GM12878 (cell line): ENCODE results near the gene SFXN5. TPM values are rescaled to one million over a fixed set of nuclear protein-coding genes. Genes with fewer than 3 reads are reported as not detected.

Source experiments
- ASH2L ChIP-seq: fragments of 300-600, 200-600 bp; sonication (generic); IDR thresholded peaks from 2 replicates; pipeline ENCODE4 v1.6.1; 2017; ENCODE audit warnings: low read depth, mild to moderate bottlenecking, borderline replicate concordance
- ATF7 ChIP-seq: fragments of 450-650 bp; IDR thresholded peaks from 2 replicates; pipeline ENCODE4 v1.6.1; 2016; ENCODE audit warnings: low read depth, mild to moderate bottlenecking
- BMI1 ChIP-seq: fragments of 450-650 bp; IDR thresholded peaks from 2 replicates; pipeline ENCODE4 v1.6.1; 2016; ENCODE audit warnings: mild to moderate bottlenecking, moderate library complexity, borderline replicate concordance
- CBFB ChIP-seq: IDR thresholded peaks from 2 replicates; pipeline ENCODE4 v1.6.1; 2016; ENCODE audit warnings: antibody characterized with exemption, low read depth
- CHD4 ChIP-seq: fragments of 200-600 bp; sonication (generic); IDR thresholded peaks from 2 replicates; pipeline ENCODE4 v1.6.1; 2016; ENCODE audit warnings: mild to moderate bottlenecking
- EED ChIP-seq: sonication (generic); IDR thresholded peaks from 2 replicates; pipeline ENCODE4 v1.6.1; 2016; ENCODE audit warnings: antibody characterized with exemption, low read depth
- EZH2 ChIP-seq: IDR thresholded peaks from 2 replicates; pipeline ENCODE4 v1.6.1; 2012; ENCODE audit warnings: low read depth, mild to moderate bottlenecking, control low read depth, inconsistent platforms, low read length, borderline replicate concordance; ENCODE audit not compliant: control insufficient read depth
- FOXK2 ChIP-seq: fragments of 450-650 bp; IDR thresholded peaks from 2 replicates; pipeline ENCODE4 v1.6.1; 2017; ENCODE audit warnings: mild to moderate bottlenecking, moderate library complexity
- HDGF ChIP-seq: fragments of 450-650 bp; IDR thresholded peaks from 2 replicates; pipeline ENCODE4 v1.6.1; 2016; ENCODE audit warnings: antibody characterized with exemption
- IKZF1 ChIP-seq: fragments of 450-650 bp; conservative IDR thresholded peaks from 2 replicates; pipeline ENCODE4 v1.6.1; 2017; ENCODE audit warnings: antibody characterized with exemption, mild to moderate bottlenecking
- IKZF2 ChIP-seq, 2 experiments: fragments of 450-650 bp; IDR thresholded peaks; 2 replicates each; pipeline ENCODE4 v1.6.1; 2017; ENCODE audit warnings: mild to moderate bottlenecking in 2 of 2, moderate library complexity in 2 of 2
- KLF5 ChIP-seq: fragments of 450-650 bp; IDR thresholded peaks from 2 replicates; pipeline ENCODE4 v1.6.1; 2014; ENCODE audit warnings: mild to moderate bottlenecking; ENCODE audit not compliant: partially characterized antibody
- MLLT1 ChIP-seq: fragments of 450-650 bp; IDR thresholded peaks from 2 replicates; pipeline ENCODE4 v1.6.1; 2016; ENCODE audit warnings: mild to moderate bottlenecking
- MYB ChIP-seq: fragments of 150-350 bp; IDR thresholded peaks from 2 replicates; pipeline ENCODE4 v1.6.1; 2014; ENCODE audit warnings: mild to moderate bottlenecking, low read depth, low read length, borderline replicate concordance
- NBN ChIP-seq: fragments of 450-650 bp; IDR thresholded peaks from 2 replicates; pipeline ENCODE4 v1.6.1; 2016
- NR2C2 ChIP-seq: IDR thresholded peaks from 2 replicates; pipeline ENCODE4 v1.6.1; 2011; ENCODE audit warnings: borderline replicate concordance, low read depth; ENCODE audit not compliant: control insufficient read depth, insufficient read length
- NRF1 ChIP-seq: conservative IDR thresholded peaks from 2 replicates; pipeline ENCODE4 v1.6.1; 2011; ENCODE audit warnings: mild to moderate bottlenecking, low read depth, low read length, improper control_type of control experiment
- PAX8 ChIP-seq: fragments of 450-650 bp; IDR thresholded peaks from 2 replicates; pipeline ENCODE4 v1.6.1; 2017; ENCODE audit warnings: mild to moderate bottlenecking, moderate library complexity
- PKNOX1 ChIP-seq: fragments of 450-650 bp; IDR thresholded peaks from 2 replicates; pipeline ENCODE4 v1.6.1; 2016; ENCODE audit warnings: mild to moderate bottlenecking
- RB1 ChIP-seq: fragments of 450-650 bp; formaldehyde crosslinking; IDR thresholded peaks from 2 replicates; pipeline ENCODE4 v1.6.1; 2017; ENCODE audit warnings: mild to moderate bottlenecking, borderline replicate concordance
- RCOR1 ChIP-seq: conservative IDR thresholded peaks from 2 replicates; pipeline ENCODE4 v1.6.1; 2012; ENCODE audit warnings: low read depth, low read length, improper control_type of control experiment
- SMAD5 ChIP-seq: IDR thresholded peaks from 2 replicates; pipeline ENCODE4 v1.6.1; 2016; ENCODE audit warnings: antibody characterized with exemption, low read depth
- SPI1 ChIP-seq: IDR thresholded peaks from 2 replicates; pipeline ENCODE4 v1.6.1; 2011; ENCODE audit warnings: low read depth, mild to moderate bottlenecking, low read length, moderate library complexity, borderline replicate concordance; ENCODE audit not compliant: insufficient read depth
- SUPT20H ChIP-seq: IDR thresholded peaks from 2 replicates; pipeline ENCODE4 v1.6.1; 2011; ENCODE audit warnings: low read depth, mild to moderate bottlenecking, low read length, moderate library complexity, borderline replicate concordance; ENCODE audit not compliant: control insufficient read depth
- SUZ12 ChIP-seq: fragments of 200-600 bp; sonication (generic); IDR thresholded peaks from one replicate; pipeline ENCODE4 v1.6.1; 2018; ENCODE audit warnings: antibody characterized with exemption, mild to moderate bottlenecking; ENCODE audit not compliant: unreplicated experiment
- ZBTB11 ChIP-seq: fragments of 450-650 bp; formaldehyde crosslinking; IDR thresholded peaks from 2 replicates; pipeline ENCODE4 v1.5.0; 2022; ENCODE audit warnings: mild to moderate bottlenecking, missing genetic modification characterization
- ZNF217 ChIP-seq: fragments of 450-650 bp; IDR thresholded peaks from 2 replicates; pipeline ENCODE4 v1.6.1; 2017; ENCODE audit warnings: antibody characterized with exemption, mild to moderate bottlenecking
- ZNF622 ChIP-seq: fragments of 450-650 bp; IDR thresholded peaks from 2 replicates; pipeline ENCODE4 v1.6.1; 2017; ENCODE audit warnings: mild to moderate bottlenecking, inconsistent platforms
- polyA plus RNA-seq, 11 experiments: library from polyadenylated mRNA; depleted of rRNA in 4 of 11; unstranded in 6 of 11; stranded (reverse) in 5 of 11; fragments of >200 nt; fragmentation: Nextera tagmentation in 4 of 11; fragmentation: Illumina TruSeq in 1 of 11; extraction: Ambion mirVana in 4 of 11; extraction: Trizol in 1 of 11; gene quantifications; 1 replicate in 1 of 11; 2 replicates in 10 of 11; pipeline versions ENCODE4 v1.2.1 to v1.2.3, GENCODE V29; 2011 to 2016; ENCODE audit warnings: inconsistent platforms in 2 of 11, missing spikeins in 2 of 11, low read depth in 1 of 11
- total RNA-seq, 4 experiments: library from RNA; depleted of rRNA in 3 of 4; stranded (reverse); fragments of >200 nt in 3 of 4; fragmentation: Illumina TruSeq in 1 of 4; extraction: Trizol in 1 of 4; gene quantifications; 2 replicates each; pipeline versions ENCODE4 v1.2.1 to v1.2.3, GENCODE V29; 2013 to 2021

SFXN5 gene
- total and polyA plus RNA-seq, 10 of the 15 experiments (the other 5 are each of a cell fraction or from before 2014, with no cell fraction given), result 3.3 to 15.9 (median 11.2) TPM

GRCh38 chr2:72893594-72894319 lies 177.8 kb downstream of the SFXN5 start (continued):
- no peak for TF ChIP-seq ZBTB11 (CRISPR knock-in tag)
- TF ChIP-seq PKNOX1, result no peak
- no peak for TF ChIP-seq NRF1
- TF ChIP-seq CHD4, result no peak
- no peak for TF ChIP-seq EZH2
- TF ChIP-seq ZNF622, result no peak
- TF ChIP-seq ZNF217, result no peak
- peak; percentile 63; the same call in 1 of the 2 replicates for TF ChIP-seq MLLT1
- no peak for TF ChIP-seq RB1
- TF ChIP-seq MYB, result no peak
- peak; percentile 87; the same call in 1 of the 2 replicates for TF ChIP-seq PAX8
- TF ChIP-seq SUZ12, result no peak
- TF ChIP-seq ATF7, result peak; percentile 58
- no peak for TF ChIP-seq BMI1
- TF ChIP-seq ASH2L, result no peak
- TF ChIP-seq HDGF, result no peak
- no peak for TF ChIP-seq KLF5
- 0 out of 2 replicates have a peak, but pooled peaks have one; percentile 51 for TF ChIP-seq RCOR1
- TF ChIP-seq NBN, result peak; percentile 75; the same call in 1 of the 2 replicates
- TF ChIP-seq IKZF1, result peak; percentile 92
- no peak for TF ChIP-seq SMAD5
- TF ChIP-seq SPI1, result no peak; the same call in 1 of the 2 replicates
- no peak for TF ChIP-seq NR2C2
- TF ChIP-seq IKZF2 (IDR thresholded peaks at IDR 0.05), result peak; percentile 86 to 88; a peak in 3 of 4 replicates
- no peak for TF ChIP-seq SUPT20H
- peak; percentile 50 for TF ChIP-seq EED
- peak; percentile 81; the same call in 1 of the 2 replicates for TF ChIP-seq CBFB
- TF ChIP-seq FOXK2, result no peak
